Activated CD4-positive, alpha-beta T cell treated with anti-CD3 and anti-CD28 coated beads, Interleukin-2, amount 10 ng/mL, durations not matched to agents 7 days and 5 days (primary cell): ENCODE measurements around the gene FAM151B. TPM values are rescaled to one million over a fixed set of nuclear protein-coding genes. Genes with fewer than 3 reads are reported as not detected.
"Not testable (repeated sequence)": the region's sequence is repeated elsewhere in the genome, so short reads cannot be mapped to it uniquely, and the experiment has no call there.

ENCODE experiments used
- CTCF ChIA-PET: fragments of 350-600 bp; sonication (Branson Sonifier 250); formaldehyde crosslinking; loops from one replicate; lab custom pipeline; 2021; ENCODE audit warnings: antibody characterized with exemption; lab: Charles Lee
- POLR2A ChIA-PET: fragments of 350-600 bp; sonication (Branson Sonifier 250); formaldehyde crosslinking; loops from one replicate; lab custom pipeline; 2021; ENCODE audit warnings: antibody characterized with exemption; lab: Charles Lee
- DNase-seq: peaks from one replicate; pipeline ENCODE4 v3.0.0-alpha.2; 2020
- H3K27ac Mint-ChIP-seq: one replicate; pipeline ENCODE4 v1.8.0; 2021; ENCODE audit warnings: mild to moderate bottlenecking, moderate library complexity, mixed read lengths
- H3K27me3 Mint-ChIP-seq: one replicate; pipeline ENCODE4 v1.8.0; 2021; ENCODE audit warnings: mixed read lengths
- H3K36me3 Mint-ChIP-seq: one replicate; pipeline ENCODE4 v1.8.0; 2021; ENCODE audit warnings: low read depth, mixed read lengths
- H3K4me1 Mint-ChIP-seq: one replicate; pipeline ENCODE4 v1.8.0; 2021; ENCODE audit warnings: mixed read lengths
- H3K4me3 Mint-ChIP-seq: one replicate; pipeline ENCODE4 v1.8.0; 2021; ENCODE audit warnings: mild to moderate bottlenecking, moderate library complexity, mixed read lengths
- H3K9me3 Mint-ChIP-seq: one replicate; pipeline ENCODE4 v1.8.0; 2021; ENCODE audit warnings: mixed read lengths
- total RNA-seq, 2 experiments: library from RNA; stranded (reverse); gene quantifications; one replicate each; pipeline ENCODE4 v1.2.3, GENCODE V29; 2021

FAM151B gene
- total RNA-seq, 2 experiments from 2014 or later, result 0.15 to 0.52 TPM

GRCh38 chr5:80573062-80573461, 85.2 kb downstream of the FAM151B start:
- Mint-ChIP-seq H3K4me3 (no peak overlapping the region), H3K27me3 (peaks cover 55% of the 10 kb centered on the region), H3K9me3 (no peaks in the 10 kb centered on the region), H3K27ac (no peak overlapping the region), H3K36me3 (peaks cover 1% of the 10 kb centered on the region), H3K4me1 (peaks cover 5% of the 10 kb centered on the region)
- DNase-seq, result no peak
- ChIA-PET POLR2A (no interaction called here), CTCF (no interaction called here)

GRCh38 chr5:80576383-80576782, 88.5 kb downstream of the FAM151B start:
- H3K4me1 Mint-ChIP-seq, result no peaks in the 10 kb centered on the region
- CTCF ChIA-PET, result no interaction called here
- H3K9me3 Mint-ChIP-seq, result no peaks in the 10 kb centered on the region
- no peak for DNase-seq
- H3K4me3 Mint-ChIP-seq, result no peak overlapping the region
- POLR2A ChIA-PET, result no interaction called here
- H3K36me3 Mint-ChIP-seq, result peaks cover 1% of the 10 kb centered on the region
- no peak overlapping the region for H3K27ac Mint-ChIP-seq
- H3K27me3 Mint-ChIP-seq, result peaks cover 50% of the 10 kb centered on the region

GRCh38 chr5:80577707-80578106, 89.8 kb downstream of the FAM151B start:
- H3K27ac Mint-ChIP-seq, result no peak overlapping the region
- H3K4me1 Mint-ChIP-seq, result no peaks in the 10 kb centered on the region
- H3K27me3 Mint-ChIP-seq, result peaks cover 36% of the 10 kb centered on the region
- H3K36me3 Mint-ChIP-seq, result peaks cover 1% of the 10 kb centered on the region
- H3K9me3 Mint-ChIP-seq, result no peaks in the 10 kb centered on the region
- no peak overlapping the region for H3K4me3 Mint-ChIP-seq
- ChIA-PET POLR2A (no interaction called here), CTCF (no interaction called here)
- DNase-seq, result no peak

- ChIA-PET CTCF (no interaction called here), POLR2A (no interaction called here)
- no peaks in the 10 kb centered on the region for H3K4me1 Mint-ChIP-seq
- H3K9me3 Mint-ChIP-seq, result no peaks in the 10 kb centered on the region
- no peak overlapping the region for H3K4me3 Mint-ChIP-seq
- H3K36me3 Mint-ChIP-seq, result peaks cover 1% of the 10 kb centered on the region
- no peak overlapping the region for H3K27ac Mint-ChIP-seq
- no peak for DNase-seq
- peaks cover 31% of the 10 kb centered on the region for H3K27me3 Mint-ChIP-seq
These were observed 91.2 kb downstream of the FAM151B start for GRCh38 chr5:80579050-80579449.

GRCh38 chr5:80580291-80580690, 92.4 kb downstream of the FAM151B start:
- H3K4me3 Mint-ChIP-seq, CTCF ChIA-PET, H3K4me1 Mint-ChIP-seq, H3K36me3 Mint-ChIP-seq, POLR2A ChIA-PET, H3K9me3 Mint-ChIP-seq, DNase-seq, H3K27ac Mint-ChIP-seq: not testable (repeated sequence)
- peaks cover 26% of the 10 kb centered on the region for H3K27me3 Mint-ChIP-seq

GRCh38 chr5:80584770-80585169, 96.9 kb downstream of the FAM151B start:
- POLR2A ChIA-PET, result no interaction called here
- no peak overlapping the region for H3K4me3 Mint-ChIP-seq

GRCh38 chr5:80588858-80589540, 101.1 kb downstream of the FAM151B start:
- Mint-ChIP-seq H3K4me3 (no peak overlapping the region), H3K27ac (no peak overlapping the region), H3K4me1 (no peaks in the 10 kb centered on the region), H3K9me3 (no peaks in the 10 kb centered on the region), H3K27me3 (peaks cover 5% of the 10 kb centered on the region), H3K36me3 (no peaks in the 10 kb centered on the region)
- POLR2A ChIA-PET, result no interaction called here
- no peak for DNase-seq
- CTCF ChIA-PET, result no interaction called here

More at GRCh38 chr5:80584770-80585169, 96.9 kb downstream of the FAM151B start:
- DNase-seq, result no peak
- H3K27me3 Mint-ChIP-seq, result peaks cover 3% of the 10 kb centered on the region
- CTCF ChIA-PET, result interaction anchor here (0.6 kb wide), 1 partner anchor 718 kb away, joined by 3 read pairs; no protein-coding TSS in a partner anchor
- no peaks in the 10 kb centered on the region for H3K4me1 Mint-ChIP-seq
- no peak overlapping the region for H3K27ac Mint-ChIP-seq
- H3K36me3 Mint-ChIP-seq, result no peaks in the 10 kb centered on the region
- H3K9me3 Mint-ChIP-seq, result no peaks in the 10 kb centered on the region

- H3K9me3 Mint-ChIP-seq, result no peaks in the 10 kb centered on the region
- H3K27me3 Mint-ChIP-seq, result peaks cover 5% of the 10 kb centered on the region
- no peak overlapping the region for H3K27ac Mint-ChIP-seq
- ChIA-PET CTCF (no interaction called here), POLR2A (no interaction called here)
- H3K4me3 Mint-ChIP-seq, result no peak overlapping the region
- DNase-seq, result no peak
- no peaks in the 10 kb centered on the region for H3K36me3 Mint-ChIP-seq
- no peaks in the 10 kb centered on the region for H3K4me1 Mint-ChIP-seq
These were observed 102.9 kb downstream of the FAM151B start for GRCh38 chr5:80590766-80591165.

- ChIA-PET POLR2A (no interaction called here), CTCF (no interaction called here)
- H3K36me3 Mint-ChIP-seq, result no peaks in the 10 kb centered on the region
- DNase-seq, result no peak
- H3K9me3 Mint-ChIP-seq, result no peaks in the 10 kb centered on the region
- no peak overlapping the region for H3K4me3 Mint-ChIP-seq
- H3K27ac Mint-ChIP-seq, result no peak overlapping the region
- H3K27me3 Mint-ChIP-seq, result peaks cover 5% of the 10 kb centered on the region
- no peaks in the 10 kb centered on the region for H3K4me1 Mint-ChIP-seq
These were observed 103.5 kb downstream of the FAM151B start for GRCh38 chr5:80591352-80591751.

GRCh38 chr5:80592105-80592504, 104.2 kb downstream of the FAM151B start:
- H3K36me3 Mint-ChIP-seq, result no peaks in the 10 kb centered on the region
- no peak for DNase-seq
- H3K4me3 Mint-ChIP-seq, result no peak overlapping the region
- POLR2A ChIA-PET, result no interaction called here
- H3K4me1 Mint-ChIP-seq, result no peaks in the 10 kb centered on the region
- peaks cover 5% of the 10 kb centered on the region for H3K27me3 Mint-ChIP-seq
- CTCF ChIA-PET, result no interaction called here
- no peak overlapping the region for H3K27ac Mint-ChIP-seq
- no peaks in the 10 kb centered on the region for H3K9me3 Mint-ChIP-seq

Other genes with a start within 250 kb of the FAM151B start
- 10 to 100 TPM; 85.7 to 88.8 TPM for gene SERINC5, start 232.1 kb upstream of the FAM151B start, total RNA-seq
- gene SPZ1, start 168.1 kb upstream of the FAM151B start, total RNA-seq, result not detected
- gene ZFYVE16, start 80.0 kb upstream of the FAM151B start, total RNA-seq, result 10 to 100 TPM in 1 of 2 experiments, 1 to 10 TPM in 1; 9.3 to 12.3 TPM
- not detected for gene ANKRD34B, start 82.2 kb downstream of the FAM151B start, total RNA-seq
- gene MSH3, start 166.6 kb downstream of the FAM151B start, total RNA-seq, result 10 to 100 TPM; 23.2 to 25.4 TPM
- gene DHFR, start 166.9 kb downstream of the FAM151B start, total RNA-seq, result 10 to 100 TPM; 83.4 to 90.6 TPM